ENCODE results near the gene LYL1.

GRCh38 chr19:13151605-13152355 is 49.1 kb upstream of the LYL1 start:
- TF ChIP-seq CTCF (IDR thresholded peaks at IDR 0.05; ENCODE audit: low read depth, low read length) (no peak), EZH2phosphoT487 (IDR thresholded peaks at IDR 0.05; ENCODE audit: low read depth) (no peak)
